GM12878 (cell line): ENCODE data around the gene TPRG1. TPM values are rescaled to one million over a fixed set of nuclear protein-coding genes. Genes with fewer than 3 reads are reported as not detected.

Experiments used
- ATAC-seq: fragments of 200-7000 bp; cut with Tn5 transposase; 3 replicates; pipeline ENCODE4 v1.9.1; 2020; ENCODE audit warnings: mild to moderate bottlenecking, moderate library complexity
- BruUV-seq: library from RNA; stranded (reverse); fragments of 400-500 nt; replicated peaks from 2 replicates; lab custom pipeline; 2021; lab: Mats Ljungman, UMichigan
- CTCF ChIA-PET: fragments of 300-600 bp; sonication (Branson Sonifier 250); formaldehyde crosslinking; extraction: SDS; loops from one replicate; lab custom pipeline; 2021; ENCODE audit warnings: inconsistent platforms; lab: Yijun Ruan, JAX
- POLR2A ChIA-PET: fragments of 350-600 bp; formaldehyde crosslinking; extraction: SDS; loops from one replicate; lab custom pipeline; 2021; ENCODE audit warnings: inconsistent platforms; lab: Charles Lee
- RAD21 ChIA-PET: fragments of 300-600 bp; sonication (Branson Sonifier 250); formaldehyde crosslinking; loops from one replicate; lab custom pipeline; 2023; ENCODE audit warnings: antibody characterized with exemption; ENCODE audit not compliant: unreplicated experiment; lab: Charles Lee
- SMC1A ChIA-PET: fragments of 300-600 bp; sonication (Branson Sonifier 250); formaldehyde crosslinking; loops from one replicate; lab custom pipeline; 2023; ENCODE audit not compliant: unreplicated experiment, uncharacterized antibody; lab: Charles Lee
- DNase-seq: peaks from one replicate; pipeline ENCODE4 v3.0.0-alpha.2; 2011; ENCODE audit warnings: low read depth, low spot score
- FAIRE-seq: peaks from 3 replicates; lab custom pipeline; 2011; peaks lifted over from hg19 to GRCh38; lab: Jason Lieb, UNC
- H2AFZ ChIP-seq: 2 replicates; pipeline ENCODE4 v1.6.0; 2011; ENCODE audit warnings: low read depth, low read length, control low read depth; ENCODE audit not compliant: control insufficient read depth
- H3K27ac ChIP-seq: 2 replicates; pipeline ENCODE4 v1.5.1; 2011; ENCODE audit warnings: control low read depth; ENCODE audit not compliant: control insufficient read depth, insufficient read depth
- H3K27me3 ChIP-seq, 2 experiments: replicated peaks in 1 of 2; 2 replicates each; pipeline versions ENCODE4 v1.6.0 to v1.6.1; 2011; ENCODE audit warnings: low read length in 1 of 2; ENCODE audit not compliant: control insufficient read depth in 2 of 2, insufficient read depth in 2 of 2
- H3K36me3 ChIP-seq, 2 experiments: 2 replicates each; pipeline ENCODE4 v1.5.1; 2011; ENCODE audit warnings: low read length in 1 of 2; ENCODE audit not compliant: control insufficient read depth in 2 of 2, insufficient read depth in 2 of 2
- H3K4me1 ChIP-seq: 2 replicates; pipeline ENCODE4 v1.6.1; 2011; ENCODE audit warnings: mild to moderate bottlenecking, low read length, moderate library complexity, mixed read lengths; ENCODE audit not compliant: control insufficient read depth, insufficient read depth
- H3K4me2 ChIP-seq: 2 replicates; pipeline ENCODE4 v1.6.0; 2011; ENCODE audit warnings: control low read depth; ENCODE audit not compliant: control insufficient read depth, insufficient read depth
- H3K4me3 ChIP-seq: fragments of 200-600 bp; sonication (generic); 2 replicates; pipeline ENCODE4 v1.5.1; 2016
- H3K79me2 ChIP-seq: 2 replicates; pipeline ENCODE4 v1.6.0; 2011; ENCODE audit warnings: low read length; ENCODE audit not compliant: control insufficient read depth, insufficient read depth
- H3K9ac ChIP-seq: 2 replicates; pipeline ENCODE4 v1.8.0; 2011; ENCODE audit warnings: low read length, control low read depth, mixed read lengths; ENCODE audit not compliant: control insufficient read depth, insufficient read depth
- H3K9me3 ChIP-seq: replicated peaks from 3 replicates; pipeline ENCODE4 v1.5.1; 2011; ENCODE audit warnings: mild to moderate bottlenecking, low read length; ENCODE audit not compliant: control insufficient read depth, insufficient read depth
- H4K20me1 ChIP-seq: 2 replicates; pipeline ENCODE4 v1.6.0; 2011; ENCODE audit not compliant: control insufficient read depth, insufficient read depth
- ASH2L ChIP-seq: fragments of 300-600, 200-600 bp; sonication (generic); IDR thresholded peaks from 2 replicates; pipeline ENCODE4 v1.6.1; 2017; ENCODE audit warnings: low read depth, mild to moderate bottlenecking, borderline replicate concordance
- BCL11A ChIP-seq: IDR thresholded peaks from 2 replicates; pipeline ENCODE4 v1.6.1; 2011; ENCODE audit warnings: low read depth, low read length
- BCL3 ChIP-seq: IDR thresholded peaks from 2 replicates; pipeline ENCODE4 v1.6.1; 2011; ENCODE audit warnings: borderline replicate concordance, low read depth, mild to moderate bottlenecking, moderate library complexity, low read length; ENCODE audit not compliant: insufficient read depth, poor library complexity, severe bottlenecking
- BRCA1 ChIP-seq: IDR thresholded peaks from 2 replicates; pipeline ENCODE4 v1.6.1; 2011; ENCODE audit warnings: low read depth, low read length, improper control_type of control experiment
- CBX5 ChIP-seq: sonication (generic); IDR thresholded peaks from 2 replicates; pipeline ENCODE4 v1.6.1; 2016; ENCODE audit warnings: low read depth, moderate library complexity, mild to moderate bottlenecking, inconsistent platforms
- CREM ChIP-seq: IDR thresholded peaks from 2 replicates; pipeline ENCODE4 v1.6.1; 2014; ENCODE audit warnings: antibody characterized with exemption, low read depth
- EGR1 ChIP-seq, 2 experiments: IDR thresholded peaks; 1 replicate in 1 of 2; 2 replicates in 1 of 2; pipeline ENCODE4 v1.6.1; 2011 to 2012; ENCODE audit warnings: low read depth in 2 of 2, low read length in 2 of 2, borderline replicate concordance in 1 of 2, mild to moderate bottlenecking in 1 of 2, moderate library complexity in 1 of 2
- FOS ChIP-seq: IDR thresholded peaks from 3 replicates; pipeline ENCODE4 v1.6.1; 2011; ENCODE audit warnings: borderline replicate concordance; ENCODE audit not compliant: insufficient read length; ENCODE audit errors: extremely low read depth
- HDAC6 ChIP-seq: fragments of 200-600 bp; sonication (generic); IDR thresholded peaks from one replicate; pipeline ENCODE4 v1.8.0; 2017; ENCODE audit warnings: antibody characterized with exemption; ENCODE audit not compliant: unreplicated experiment
- NRF1 ChIP-seq: conservative IDR thresholded peaks from 2 replicates; pipeline ENCODE4 v1.6.1; 2011; ENCODE audit warnings: mild to moderate bottlenecking, low read depth, low read length, improper control_type of control experiment
- RAD51 ChIP-seq: fragments of 450-650 bp; IDR thresholded peaks from 2 replicates; pipeline ENCODE4 v1.6.1; 2016; ENCODE audit warnings: moderate library complexity, mild to moderate bottlenecking, inconsistent platforms
- SIX5 ChIP-seq: IDR thresholded peaks from 2 replicates; pipeline ENCODE4 v1.6.1; 2011; ENCODE audit warnings: mild to moderate bottlenecking, low read depth, low read length, moderate library complexity; ENCODE audit not compliant: severe bottlenecking
- SPI1 ChIP-seq: IDR thresholded peaks from 2 replicates; pipeline ENCODE4 v1.6.1; 2011; ENCODE audit warnings: low read depth, mild to moderate bottlenecking, low read length, moderate library complexity, borderline replicate concordance; ENCODE audit not compliant: insufficient read depth
- SRF ChIP-seq, 2 experiments: IDR thresholded peaks; 2 replicates each; pipeline ENCODE4 v1.6.1; 2011; ENCODE audit warnings: low read depth in 2 of 2, low read length in 2 of 2, mild to moderate bottlenecking in 1 of 2, moderate library complexity in 1 of 2
- TARDBP ChIP-seq: IDR thresholded peaks from 2 replicates; pipeline ENCODE4 v1.6.1; 2016; ENCODE audit warnings: borderline replicate concordance
- WGBS: methylation state at CpG from one replicate; pipeline ENCODE4 v1.1.6; 2016; ENCODE audit warnings: low lambda C conversion rate; ENCODE audit not compliant: insufficient replicate concordance, insufficient coverage; ENCODE audit errors: missing lambda C conversion rate; 5-methylcytosine and 5-hydroxymethylcytosine counted together
- in situ Hi-C: fragments of 300-500 bp; cut with MboI; formaldehyde crosslinking; loops from 9 replicates; pipeline ENCODE4 v1.14.3; 2018; ENCODE audit warnings: mixed read lengths
- intact Hi-C: fragments of 100-400 bp; cut with micrococcal nuclease; formaldehyde crosslinking; loops from one replicate; pipeline ENCODE4 v1.14.2; 2022; ENCODE audit not compliant: unreplicated experiment
- polyA plus RNA-seq, 11 experiments: library from polyadenylated mRNA; depleted of rRNA in 4 of 11; unstranded in 6 of 11; stranded (reverse) in 5 of 11; fragments of >200 nt; fragmentation: Nextera tagmentation in 4 of 11; fragmentation: Illumina TruSeq in 1 of 11; extraction: Ambion mirVana in 4 of 11; extraction: Trizol in 1 of 11; gene quantifications; 1 replicate in 1 of 11; 2 replicates in 10 of 11; pipeline versions ENCODE4 v1.2.1 to v1.2.3, GENCODE V29; 2011 to 2016; ENCODE audit warnings: inconsistent platforms in 2 of 11, missing spikeins in 2 of 11, low read depth in 1 of 11
- total RNA-seq, 4 experiments: library from RNA; depleted of rRNA in 3 of 4; stranded (reverse); fragments of >200 nt in 3 of 4; fragmentation: Illumina TruSeq in 1 of 4; extraction: Trizol in 1 of 4; gene quantifications; 2 replicates each; pipeline versions ENCODE4 v1.2.1 to v1.2.3, GENCODE V29; 2013 to 2021

The TPRG1 gene
- total and polyA plus RNA-seq, 10 of the 15 experiments (the other 5 are each of a cell fraction or from before 2014, with no cell fraction given) = 0.26 to 30.7 (median 3.6) TPM

- TF ChIP-seq ASH2L (no peak), HDAC6 (no peak), RAD51 (no peak)
Observed at GRCh38 chr3:189361103-189361835, 189.5 kb downstream of the TPRG1 start (continued).

DNA sequence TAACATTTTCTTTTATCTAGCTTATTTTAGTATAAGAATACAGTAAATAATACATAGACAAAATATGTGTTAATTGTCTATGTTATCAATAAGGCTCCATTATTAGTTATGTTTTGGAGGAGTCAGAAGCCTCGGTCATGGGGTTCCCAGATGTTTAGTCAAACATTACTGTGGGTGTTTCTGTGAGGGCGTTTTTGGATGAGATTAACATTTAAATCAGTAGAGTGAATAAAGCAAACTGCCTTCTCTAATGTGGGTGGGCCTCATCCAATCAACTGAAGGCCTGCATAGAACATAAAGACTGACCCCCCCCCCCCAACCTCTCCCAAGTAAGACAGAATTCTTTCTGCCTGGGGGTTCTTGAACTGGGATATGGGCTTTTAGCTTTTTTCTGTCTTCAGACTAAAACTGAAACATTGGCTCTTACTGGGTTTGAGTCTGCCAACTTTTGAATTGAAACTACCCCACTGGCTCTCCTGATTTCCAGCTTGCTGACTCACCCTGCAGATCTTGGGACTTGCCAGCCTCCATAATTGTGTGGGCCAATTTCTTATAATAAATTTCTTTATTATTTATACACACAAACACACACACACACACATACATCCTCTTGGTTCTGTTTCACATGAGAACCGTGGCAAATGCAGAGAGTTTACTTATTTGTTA lies 192.0 kb downstream of the TPRG1 start:
- Histone ChIP-seq H3K79me2 (no peaks in the 10 kb centered on the region), H3K4me1 (no peaks in the 10 kb centered on the region; the same call in 1 of the 2 replicates), H2AFZ (no peak overlapping the region), H3K9me3 (no peaks in the 10 kb centered on the region; the same call in 2 of the 3 replicates), H3K27ac (no peak overlapping the region), H4K20me1 (no peaks in the 10 kb centered on the region), H3K4me3 (no peak overlapping the region), H3K9ac (no peak overlapping the region), H3K4me2 (no peak overlapping the region), H3K27me3 (no peaks in the 10 kb centered on the region), H3K36me3 (no peaks in the 10 kb centered on the region)
- FAIRE-seq (no peak), DNase-seq (no peak), ATAC-seq (no peak)
- BruUV-seq = no TSS peak
- ChIA-PET CTCF (interaction anchor here (0.6 to 2.1 kb wide), 3 partner anchors 14 to 1333 kb away, joined by 3 to 6 read pairs (median 3); no protein-coding TSS in a partner anchor), SMC1A (interaction anchor here (0.6 to 0.8 kb wide), 2 partner anchors 30 to 273 kb away, joined by 3 read pairs; no protein-coding TSS in a partner anchor), RAD21 (no interaction called here), POLR2A (interaction anchor here (0.6 to 1.1 kb wide), 2 partner anchors 29 to 55 kb away, joined by 3 read pairs; no protein-coding TSS in a partner anchor)
- TF ChIP-seq CREM (no peak), BCL11A (no peak), SIX5 (no peak), EGR1 (IDR thresholded peaks at IDR 0.05; ENCODE audit: borderline replicate concordance in 1 of 2, low read depth in 2 of 2, low read length in 2 of 2) (no peak), FOS (no peak), CBX5 (no peak), BRCA1 (no peak), SPI1 (no peak), BCL3 (no peak), SRF (IDR thresholded peaks at IDR 0.05; ENCODE audit: low read depth in 2 of 2, low read length in 2 of 2) (no peak), NRF1 (no peak), TARDBP (no peak)
- in situ Hi-C loops = no loop called here
- WGBS = 50% methylated on average over 3 of the region's 3 CpGs
- intact Hi-C loops = no loop called here
